ENCODE results near the gene ART1.

GRCh38 chr11:3660960-3661359, 16.0 kb downstream of the ART1 start:
- TF ChIP-seq CTCF (IDR thresholded peaks at IDR 0.05) (no peak), EP300 (IDR thresholded peaks at IDR 0.05) (no peak), POLR2A (IDR thresholded peaks at IDR 0.05) (no peak)
